ENCODE measurements around the gene KPNA4.

- TF ChIP-seq, protein P1, sequence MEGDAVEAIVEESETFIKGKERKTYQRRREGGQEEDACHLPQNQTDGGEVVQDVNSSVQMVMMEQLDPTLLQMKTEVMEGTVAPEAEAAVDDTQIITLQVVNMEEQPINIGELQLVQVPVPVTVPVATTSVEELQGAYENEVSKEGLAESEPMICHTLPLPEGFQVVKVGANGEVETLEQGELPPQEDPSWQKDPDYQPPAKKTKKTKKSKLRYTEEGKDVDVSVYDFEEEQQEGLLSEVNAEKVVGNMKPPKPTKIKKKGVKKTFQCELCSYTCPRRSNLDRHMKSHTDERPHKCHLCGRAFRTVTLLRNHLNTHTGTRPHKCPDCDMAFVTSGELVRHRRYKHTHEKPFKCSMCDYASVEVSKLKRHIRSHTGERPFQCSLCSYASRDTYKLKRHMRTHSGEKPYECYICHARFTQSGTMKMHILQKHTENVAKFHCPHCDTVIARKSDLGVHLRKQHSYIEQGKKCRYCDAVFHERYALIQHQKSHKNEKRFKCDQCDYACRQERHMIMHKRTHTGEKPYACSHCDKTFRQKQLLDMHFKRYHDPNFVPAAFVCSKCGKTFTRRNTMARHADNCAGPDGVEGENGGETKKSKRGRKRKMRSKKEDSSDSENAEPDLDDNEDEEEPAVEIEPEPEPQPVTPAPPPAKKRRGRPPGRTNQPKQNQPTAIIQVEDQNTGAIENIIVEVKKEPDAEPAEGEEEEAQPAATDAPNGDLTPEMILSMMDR (IDR thresholded peaks at IDR 0.05), result no peak
- TF ChIP-seq POLR2AphosphoS5 (IDR thresholded peaks at IDR 0.05) (peak; percentile 93 to 96 (median 94)), POLR2A (IDR thresholded peaks at IDR 0.05) (peak; percentile 53 to 70), EP300 (IDR thresholded peaks at IDR 0.05) (no peak)
Observed at GRCh38 chr3:160565442-160566403, at the start of gene KPNA4.

Data from sigmoid colon (tissue), 4 donors.